Measurements from ENCODE around the gene LAMA2. TPM values are rescaled to one million over a fixed set of nuclear protein-coding genes. Genes with fewer than 3 reads are reported as not detected.

The LAMA2 gene
- total RNA-seq, 1 donor from 2014 or later, result 11.4 TPM

DNA sequence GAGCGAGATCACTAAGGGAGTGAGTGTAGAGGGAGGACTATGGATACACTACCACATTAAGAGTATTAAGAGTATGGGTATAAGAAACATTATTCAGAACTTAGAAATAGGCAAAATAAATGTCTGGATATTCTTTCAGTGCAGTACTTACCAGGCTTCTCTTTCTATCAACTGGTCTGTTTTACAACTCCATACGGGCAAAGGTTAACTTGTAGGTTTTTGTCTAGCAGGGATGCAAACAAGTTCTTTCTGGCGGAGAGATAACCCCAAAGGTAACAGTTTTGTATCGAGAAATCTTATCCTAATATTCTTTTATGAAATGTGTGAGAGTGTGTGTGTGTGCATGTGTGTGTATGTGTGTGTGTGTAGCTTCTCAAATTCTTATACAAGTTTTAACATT, 640.9 kb downstream of the LAMA2 start:
- no peak for FAIRE-seq

DNA sequence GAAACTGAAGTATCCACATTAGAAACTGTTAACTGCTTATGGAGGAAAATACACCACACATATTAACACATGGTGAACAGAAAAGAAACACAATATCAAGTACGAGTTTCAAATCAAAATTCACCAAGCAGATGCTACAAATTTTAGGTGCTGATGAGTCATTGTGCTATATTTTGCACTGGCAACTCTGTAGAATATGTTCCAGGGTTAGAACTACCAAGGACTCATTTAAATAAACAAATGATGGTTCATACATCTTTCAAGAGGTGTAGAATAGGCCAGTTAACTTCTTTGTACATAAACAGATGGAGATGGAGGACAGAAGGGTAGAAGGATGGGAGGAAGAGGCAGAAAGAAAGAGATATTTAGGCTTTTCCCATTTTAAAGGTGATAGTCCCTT, 642.1 kb downstream of the LAMA2 start:
- no peak for FAIRE-seq
- no peak for DNase-seq (ENCODE audit: low spot score in 2 of 2)

More for the DNA sequence above, 640.9 kb downstream of the LAMA2 start:
- DNase-seq (ENCODE audit: low spot score in 2 of 2), result no peak

DNA sequence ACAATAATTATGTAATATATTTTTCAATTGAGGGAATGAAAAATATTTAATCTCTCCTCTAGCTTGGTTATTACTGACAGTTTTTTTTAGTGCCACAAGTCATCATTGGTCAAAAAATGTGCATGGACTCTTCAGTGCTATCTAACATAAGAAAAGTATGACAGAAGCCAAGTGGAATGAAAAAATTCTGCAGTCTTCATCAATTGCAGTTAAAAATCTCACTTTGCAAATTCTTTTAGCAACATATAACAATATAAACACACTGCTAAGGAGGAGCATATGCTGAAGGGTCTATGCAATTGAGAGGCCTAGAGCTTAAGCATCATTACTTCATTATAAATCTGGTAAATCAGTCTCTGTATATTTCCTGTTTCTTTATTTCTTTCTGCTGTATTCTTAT, 652.0 kb downstream of the LAMA2 start:
- FAIRE-seq (no peak), DNase-seq (ENCODE audit: low spot score in 2 of 2) (no peak)

GRCh38 chr6:129536271-129536670, 653.3 kb downstream of the LAMA2 start:
- FAIRE-seq, result no peak
- no peak for DNase-seq (ENCODE audit: low spot score in 2 of 2)

GRCh38 chr6:129539032-129539431, 656.1 kb downstream of the LAMA2 start:
- no peak for DNase-seq (ENCODE audit: low spot score in 2 of 2)
- no peak for FAIRE-seq

DNA sequence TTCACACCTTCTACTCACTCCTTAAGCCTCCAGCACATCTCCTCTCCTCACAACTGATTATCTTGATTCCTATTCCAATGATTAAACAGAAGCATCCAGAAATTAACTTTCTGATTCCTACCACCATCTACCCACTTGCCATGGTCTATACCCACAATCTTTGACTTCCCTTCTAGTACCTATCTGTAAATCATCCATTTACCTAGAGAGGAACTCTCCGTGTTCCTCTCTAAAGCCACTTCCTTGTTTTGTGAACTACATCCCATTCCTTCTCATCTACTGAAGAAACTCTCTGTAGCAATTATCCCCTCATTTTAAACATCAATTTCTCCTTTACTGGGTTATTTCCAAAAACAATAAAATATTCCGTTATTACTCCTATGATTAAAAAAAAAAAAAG, 659.8 kb downstream of the LAMA2 start:
- no peak for FAIRE-seq
- no peak for DNase-seq (ENCODE audit: low spot score in 2 of 2)

GRCh38 chr6:129543981-129544380, 661.0 kb downstream of the LAMA2 start:
- FAIRE-seq, result no peak
- no peak for DNase-seq (ENCODE audit: low spot score in 2 of 2)

- no peak for DNase-seq (ENCODE audit: low spot score in 2 of 2)
These were observed 662.1 kb downstream of the LAMA2 start for GRCh38 chr6:129544892-129545612.

DNA sequence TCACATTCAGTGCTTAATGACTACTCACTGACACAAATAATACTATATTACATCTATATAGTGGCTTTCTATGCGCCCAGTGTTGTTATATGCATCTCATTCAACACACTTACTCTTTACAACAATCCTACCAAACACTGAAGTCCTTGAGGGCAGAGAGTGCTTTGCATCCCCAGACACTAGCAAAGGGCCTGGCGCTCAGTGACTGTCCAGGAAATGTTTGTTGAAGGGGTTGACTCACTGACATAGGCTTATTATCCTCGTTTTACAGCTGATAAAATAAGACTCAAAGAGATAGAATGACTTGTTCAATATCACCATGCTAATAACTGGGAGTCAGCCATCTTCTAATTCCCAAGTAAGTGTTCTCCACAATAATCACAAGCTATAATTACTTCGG, 663.8 kb downstream of the LAMA2 start:
- no peak for DNase-seq (ENCODE audit: low spot score in 2 of 2)
- no peak for FAIRE-seq

More at GRCh38 chr6:129544892-129545612, 662.1 kb downstream of the LAMA2 start:
- FAIRE-seq, result no peak

DNA sequence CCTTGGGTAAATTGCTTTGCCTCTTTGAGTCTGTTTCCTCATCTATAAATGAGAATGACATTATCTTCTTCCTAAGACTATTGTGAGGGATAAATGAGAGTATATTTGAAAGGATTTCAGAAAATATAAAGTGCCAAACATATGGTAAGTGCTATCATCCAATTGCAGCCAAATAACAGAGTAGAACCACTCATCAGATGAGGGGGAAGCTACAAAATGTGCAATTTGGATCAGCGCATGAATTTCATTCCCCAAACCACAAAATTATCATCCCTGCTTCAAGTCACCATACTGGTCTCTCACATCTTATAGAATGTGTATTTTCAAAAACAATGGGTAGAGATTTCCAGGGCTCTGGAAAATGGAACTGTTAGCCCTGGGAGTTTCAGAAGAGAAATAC, 668.5 kb downstream of the LAMA2 start:
- FAIRE-seq (no peak), DNase-seq (ENCODE audit: low spot score in 2 of 2) (no peak)

DNA sequence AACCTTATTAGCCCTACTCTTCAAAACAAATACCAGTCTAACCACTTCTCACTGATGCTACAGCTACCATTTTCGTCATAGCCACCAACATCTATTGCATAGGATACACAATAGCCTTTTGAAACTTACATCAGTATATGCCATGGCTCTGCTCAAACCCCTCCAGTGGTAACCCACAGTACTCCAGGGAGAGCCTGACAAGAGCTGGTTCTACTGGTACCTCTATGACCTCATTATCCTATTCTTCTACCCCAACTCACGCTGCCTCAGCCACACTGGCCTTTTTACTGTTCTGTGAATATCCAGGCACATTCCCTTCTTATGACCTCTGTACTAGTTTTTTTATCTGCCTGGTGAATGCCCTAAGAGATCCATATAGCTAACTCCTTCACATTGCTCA, 669.5 kb downstream of the LAMA2 start:
- no peak for DNase-seq (ENCODE audit: low spot score in 2 of 2)
- no peak for FAIRE-seq

- FAIRE-seq (no peak), DNase-seq (ENCODE audit: low spot score in 2 of 2) (no peak)
These were observed 672.4 kb downstream of the LAMA2 start for GRCh38 chr6:129555206-129555832.

- FAIRE-seq, result no peak
- DNase-seq (ENCODE audit: low spot score in 2 of 2), result no peak
These were observed 675.3 kb downstream of the LAMA2 start for GRCh38 chr6:129558248-129558647.

GRCh38 chr6:129565366-129565765, 682.4 kb downstream of the LAMA2 start:
- DNase-seq (ENCODE audit: low spot score in 2 of 2) (no peak), FAIRE-seq (no peak)

GRCh38 chr6:129565811-129566210, 682.9 kb downstream of the LAMA2 start:
- DNase-seq (ENCODE audit: low spot score in 2 of 2), result no peak
- FAIRE-seq, result no peak

Small RNA genes within 50 kb of the gene (small RNA-seq; reads per million reads assigned to genes)
- not detected for gene RNU6-861P
